Endothelial cell of umbilical vein (primary cell): ENCODE measurements around the gene LMAN1L. TPM values are rescaled to one million over a fixed set of nuclear protein-coding genes. Genes with fewer than 3 reads are reported as not detected.

Experiments
- BruUV-seq: library from RNA; stranded (reverse); fragments of 400-500 nt; replicated peaks from 2 replicates; lab custom pipeline; 2021; lab: Mats Ljungman, UMichigan
- CTCF ChIA-PET: fragments of 300-600, 350-600 bp; sonication (Branson Sonifier 250); formaldehyde crosslinking; loops from one replicate; lab custom pipeline; 2021; ENCODE audit warnings: antibody characterized with exemption, inconsistent platforms; lab: Charles Lee
- POLR2A ChIA-PET: fragments of 300-600, 350-600 bp; sonication (Branson Sonifier 250); formaldehyde crosslinking; loops from one replicate; lab custom pipeline; 2021; ENCODE audit warnings: antibody characterized with exemption, inconsistent platforms; lab: Charles Lee
- DNase-seq: peaks from one replicate; pipeline ENCODE4 v3.0.0-alpha.2; 2011; ENCODE audit warnings: low read depth, low spot score
- FAIRE-seq: peaks from 2 replicates; lab custom pipeline; 2011; peaks lifted over from hg19 to GRCh38; lab: Jason Lieb, UNC
- H2AFZ ChIP-seq: 2 replicates; pipeline ENCODE4 v1.6.0; 2012; ENCODE audit warnings: low read depth, low read length, control low read depth, inconsistent platforms
- H3K27ac ChIP-seq: 2 replicates; pipeline ENCODE4 v1.5.1; 2011; ENCODE audit warnings: low read depth, mild to moderate bottlenecking, control low read depth, low read length, moderate library complexity; ENCODE audit not compliant: insufficient read depth
- H3K27me3 ChIP-seq, 2 experiments: 2 replicates each; pipeline versions ENCODE4 v1.6.0 to v1.6.1; 2011; ENCODE audit warnings: low read length in 2 of 2, mixed read lengths in 1 of 2; ENCODE audit not compliant: control insufficient read depth in 2 of 2, insufficient read depth in 2 of 2
- H3K36me3 ChIP-seq, 2 experiments: 2 replicates in 1 of 2; 3 replicates in 1 of 2; pipeline ENCODE4 v1.5.1; 2011; ENCODE audit warnings: low read length in 2 of 2, mild to moderate bottlenecking in 1 of 2, moderate library complexity in 1 of 2; ENCODE audit not compliant: control insufficient read depth in 2 of 2, insufficient read depth in 2 of 2; ENCODE audit errors: extremely low read depth in 1 of 2
- H3K4me1 ChIP-seq: 3 replicates; pipeline ENCODE4 v1.5.1; 2011; ENCODE audit warnings: mild to moderate bottlenecking, low read length; ENCODE audit not compliant: control insufficient read depth, insufficient read depth; ENCODE audit errors: extremely low read depth
- H3K4me2 ChIP-seq: 2 replicates; pipeline ENCODE4 v1.6.1; 2011; ENCODE audit warnings: low read length, control low read depth, mixed read lengths; ENCODE audit not compliant: insufficient read depth
- H3K4me3 ChIP-seq, 3 experiments: fragments of 200-600 bp in 1 of 3; sonication (generic), shearing (Covaris generic) in 1 of 3; replicated peaks in 1 of 3; 2 replicates each; pipeline ENCODE4 v1.5.1; 2011 to 2016; ENCODE audit warnings: control low read depth in 3 of 3, low read length in 3 of 3, mild to moderate bottlenecking in 2 of 3, inconsistent platforms in 1 of 3, low read depth in 1 of 3, moderate library complexity in 1 of 3; ENCODE audit not compliant: insufficient read depth in 1 of 3
- H3K79me2 ChIP-seq: 2 replicates; pipeline ENCODE4 v1.6.0; 2012; ENCODE audit warnings: low read length, inconsistent platforms; ENCODE audit not compliant: control insufficient read depth, insufficient read depth
- H3K9ac ChIP-seq: replicated peaks from 2 replicates; pipeline ENCODE3; 2011; ENCODE audit warnings: low read length, control low read depth; ENCODE audit not compliant: insufficient read depth; ENCODE audit errors: extremely low read depth
- H3K9me1 ChIP-seq: replicated peaks from 3 replicates; pipeline ENCODE4 v1.6.0; 2011; ENCODE audit warnings: mild to moderate bottlenecking, low read length; ENCODE audit not compliant: control insufficient read depth, insufficient read depth; ENCODE audit errors: extremely low read depth
- H3K9me3 ChIP-seq: replicated peaks from 2 replicates; pipeline ENCODE4 v1.5.1; 2012; ENCODE audit warnings: low read length, inconsistent platforms; ENCODE audit not compliant: control insufficient read depth, insufficient read depth
- H4K20me1 ChIP-seq: replicated peaks from 2 replicates; pipeline ENCODE3; 2011; ENCODE audit warnings: mild to moderate bottlenecking, low read length; ENCODE audit not compliant: control insufficient read depth, insufficient read depth; ENCODE audit errors: extremely low read depth
- FOS ChIP-seq: IDR thresholded peaks from 2 replicates; pipeline ENCODE4 v1.6.1; 2011; ENCODE audit warnings: mild to moderate bottlenecking, low read length, moderate library complexity, borderline replicate concordance; ENCODE audit not compliant: insufficient read depth
- GATA2 ChIP-seq: IDR thresholded peaks from 2 replicates; pipeline ENCODE4 v1.7.0; 2011; ENCODE audit warnings: low read depth, mild to moderate bottlenecking, moderate library complexity, mixed read lengths, low read length; ENCODE audit not compliant: insufficient read length, insufficient read depth
- POLR2AphosphoS5 ChIP-seq: IDR thresholded peaks from 2 replicates; pipeline ENCODE4 v1.6.1; 2012; ENCODE audit warnings: low read depth, mild to moderate bottlenecking, control low read depth, low read length, moderate library complexity; ENCODE audit not compliant: insufficient read depth
- dilution Hi-C: fragments of 300-500 bp; cut with MboI; formaldehyde crosslinking; loops from one replicate; pipeline ENCODE4 v1.15.0; 2019; ENCODE audit warnings: low sequenced_read_pairs; ENCODE audit not compliant: extremely low pct_ligation_motif_present
- intact Hi-C: fragments of 100-400 bp; cut with micrococcal nuclease; formaldehyde crosslinking; loops from one replicate; pipeline ENCODE4 v1.10.0; 2022
- polyA plus RNA-seq, 4 experiments: library from polyadenylated mRNA; depleted of rRNA in 3 of 4; stranded (reverse) in 3 of 4; unstranded in 1 of 4; fragments of >200 nt; gene quantifications; 2 replicates each; pipeline versions ENCODE4 v1.2.1 to v1.2.3, GENCODE V29; 2011 to 2012; ENCODE audit warnings: missing spikeins in 1 of 4
- total RNA-seq: library from RNA; stranded (reverse); gene quantifications from 2 replicates; pipeline ENCODE4 v1.2.3, GENCODE V29; 2021
- TF ChIP-seq, protein P1 (sequence below): IDR thresholded peaks from 2 replicates; pipeline ENCODE4 v1.6.1; 2011; ENCODE audit not compliant: insufficient read depth, insufficient read length
- TF ChIP-seq, protein P2 (sequence below), 2 donors: IDR thresholded peaks; 1 replicate in 1 of 2; 2 replicates in 1 of 2; pipeline ENCODE4 v1.5.1; 2011; ENCODE audit warnings: low read length in 2 of 2, mild to moderate bottlenecking in 2 of 2, moderate library complexity in 2 of 2, control low read depth in 1 of 2, inconsistent platforms in 1 of 2, low read depth in 1 of 2; ENCODE audit not compliant: insufficient read depth in 1 of 2; ENCODE audit errors: extremely low read depth in 1 of 2

Gene LMAN1L
- total and polyA plus RNA-seq, 2 donors (not counting 3 experiments of a cell fraction or from before 2014, with no cell fraction given), result not detected

DNA sequence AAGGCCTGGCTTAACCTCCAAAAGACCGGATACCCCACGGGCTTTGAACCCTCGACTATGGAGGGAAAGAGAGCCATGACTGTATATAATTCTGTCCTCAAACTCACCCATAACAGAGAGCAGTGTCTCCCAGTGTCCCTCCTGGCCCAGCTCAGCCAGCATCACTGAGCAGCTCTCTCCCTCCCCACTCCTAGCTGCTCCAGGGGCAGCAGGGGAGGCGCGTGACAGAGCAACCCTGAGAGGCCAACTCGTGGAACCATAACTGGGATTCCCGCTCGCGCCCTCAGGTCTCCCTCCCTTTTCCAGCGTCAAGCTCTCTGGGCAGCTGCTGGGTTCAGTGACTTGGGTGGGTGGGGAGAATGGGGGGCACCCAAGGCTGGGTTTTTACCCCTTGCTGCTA, 13.2 kb downstream of the LMAN1L start:
- TF ChIP-seq GATA2 (no peak), POLR2AphosphoS5 (no peak), FOS (no peak)
- TF ChIP-seq, protein P1, sequence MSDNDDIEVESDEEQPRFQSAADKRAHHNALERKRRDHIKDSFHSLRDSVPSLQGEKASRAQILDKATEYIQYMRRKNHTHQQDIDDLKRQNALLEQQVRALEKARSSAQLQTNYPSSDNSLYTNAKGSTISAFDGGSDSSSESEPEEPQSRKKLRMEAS, result no peak
- TF ChIP-seq, protein P2, sequence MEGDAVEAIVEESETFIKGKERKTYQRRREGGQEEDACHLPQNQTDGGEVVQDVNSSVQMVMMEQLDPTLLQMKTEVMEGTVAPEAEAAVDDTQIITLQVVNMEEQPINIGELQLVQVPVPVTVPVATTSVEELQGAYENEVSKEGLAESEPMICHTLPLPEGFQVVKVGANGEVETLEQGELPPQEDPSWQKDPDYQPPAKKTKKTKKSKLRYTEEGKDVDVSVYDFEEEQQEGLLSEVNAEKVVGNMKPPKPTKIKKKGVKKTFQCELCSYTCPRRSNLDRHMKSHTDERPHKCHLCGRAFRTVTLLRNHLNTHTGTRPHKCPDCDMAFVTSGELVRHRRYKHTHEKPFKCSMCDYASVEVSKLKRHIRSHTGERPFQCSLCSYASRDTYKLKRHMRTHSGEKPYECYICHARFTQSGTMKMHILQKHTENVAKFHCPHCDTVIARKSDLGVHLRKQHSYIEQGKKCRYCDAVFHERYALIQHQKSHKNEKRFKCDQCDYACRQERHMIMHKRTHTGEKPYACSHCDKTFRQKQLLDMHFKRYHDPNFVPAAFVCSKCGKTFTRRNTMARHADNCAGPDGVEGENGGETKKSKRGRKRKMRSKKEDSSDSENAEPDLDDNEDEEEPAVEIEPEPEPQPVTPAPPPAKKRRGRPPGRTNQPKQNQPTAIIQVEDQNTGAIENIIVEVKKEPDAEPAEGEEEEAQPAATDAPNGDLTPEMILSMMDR (IDR thresholded peaks at IDR 0.05; ENCODE audit: extremely low read depth in 1 of 2, insufficient read depth in 1 of 2, low read depth in 1 of 2, low read length in 2 of 2), result no peak
- no peaks in the 10 kb centered on the region for H4K20me1 ChIP-seq
- DNase-seq, result no peak
- H3K36me3 ChIP-seq, result no peaks in the 10 kb centered on the region
- H3K4me2 ChIP-seq, result no peak overlapping the region
- no peak overlapping the region for H2AFZ ChIP-seq
- FAIRE-seq, result no peak
- no peaks in the 10 kb centered on the region for H3K79me2 ChIP-seq
- H3K9me1 ChIP-seq, result no peaks in the 10 kb centered on the region
- ChIA-PET POLR2A (no interaction called here), CTCF (interaction anchor here (1.0 to 3.6 kb wide), 5 partner anchors 9 to 76 kb away, joined by 5 to 19 read pairs (median 6); no protein-coding TSS in a partner anchor)
- intact Hi-C loops (no loop called here), dilution Hi-C loops (no loop called here)
- H3K4me3 ChIP-seq, result no peak overlapping the region
- no TSS peak for BruUV-seq
- no peak overlapping the region for H3K9ac ChIP-seq
- no peak overlapping the region for H3K27ac ChIP-seq
- peaks cover 14 to 17% of the 10 kb centered on the region in 2 experiments for H3K27me3 ChIP-seq
- H3K9me3 ChIP-seq, result no peaks in the 10 kb centered on the region
- no peaks in the 10 kb centered on the region for H3K4me1 ChIP-seq
